ENCODE results near the gene DGKI. TPM values are rescaled to one million over a fixed set of nuclear protein-coding genes. Genes with fewer than 3 reads are reported as not detected.
"Not testable (repeated sequence)": the region's sequence is repeated elsewhere in the genome, so short reads cannot be mapped to it uniquely, and the experiment has no call there.

The DGKI gene
- total and polyA plus RNA-seq, 7 donors: under 0.01 to 0.56 (median 0.44) TPM; not detected in 2

DNA sequence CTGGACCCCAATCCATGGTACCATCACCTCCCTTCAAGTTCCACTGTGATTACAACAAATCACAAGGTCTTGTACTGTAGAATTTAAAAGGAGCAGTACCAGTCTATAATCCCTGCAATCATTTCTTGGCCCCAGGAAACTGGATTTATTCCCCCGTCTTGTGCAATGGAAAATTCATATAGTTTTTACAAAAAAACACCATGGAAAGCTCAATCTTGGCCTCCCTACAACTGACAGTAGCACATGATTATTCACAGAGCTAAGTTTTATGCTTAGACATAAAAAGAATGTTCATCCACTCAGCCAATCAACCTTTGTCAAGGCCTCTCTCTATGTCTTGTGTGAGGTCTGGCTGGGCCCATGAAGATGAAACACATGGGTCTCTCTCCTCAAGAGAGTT is 10.2 kb downstream of the DGKI start:
- WGBS, 3 donors: 33 to 88% (median 84%) methylated on average over 1 of the region's 1 CpG
- no peak overlapping the region for H3K4me3 ChIP-seq
- H3K4me1 ChIP-seq: no peaks in the 10 kb centered on the region
- TF ChIP-seq, protein P1, sequence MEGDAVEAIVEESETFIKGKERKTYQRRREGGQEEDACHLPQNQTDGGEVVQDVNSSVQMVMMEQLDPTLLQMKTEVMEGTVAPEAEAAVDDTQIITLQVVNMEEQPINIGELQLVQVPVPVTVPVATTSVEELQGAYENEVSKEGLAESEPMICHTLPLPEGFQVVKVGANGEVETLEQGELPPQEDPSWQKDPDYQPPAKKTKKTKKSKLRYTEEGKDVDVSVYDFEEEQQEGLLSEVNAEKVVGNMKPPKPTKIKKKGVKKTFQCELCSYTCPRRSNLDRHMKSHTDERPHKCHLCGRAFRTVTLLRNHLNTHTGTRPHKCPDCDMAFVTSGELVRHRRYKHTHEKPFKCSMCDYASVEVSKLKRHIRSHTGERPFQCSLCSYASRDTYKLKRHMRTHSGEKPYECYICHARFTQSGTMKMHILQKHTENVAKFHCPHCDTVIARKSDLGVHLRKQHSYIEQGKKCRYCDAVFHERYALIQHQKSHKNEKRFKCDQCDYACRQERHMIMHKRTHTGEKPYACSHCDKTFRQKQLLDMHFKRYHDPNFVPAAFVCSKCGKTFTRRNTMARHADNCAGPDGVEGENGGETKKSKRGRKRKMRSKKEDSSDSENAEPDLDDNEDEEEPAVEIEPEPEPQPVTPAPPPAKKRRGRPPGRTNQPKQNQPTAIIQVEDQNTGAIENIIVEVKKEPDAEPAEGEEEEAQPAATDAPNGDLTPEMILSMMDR (IDR thresholded peaks at IDR 0.05): no peak
- no peak for DNase-seq
- H3K27ac ChIP-seq: no peak overlapping the region
- H3K36me3 ChIP-seq (ENCODE audit: insufficient read depth in 1 of 2, low read depth in 1 of 2): no peaks in the 10 kb centered on the region
- no peak for ATAC-seq
- H3K9me3 ChIP-seq: no peaks in the 10 kb centered on the region
- H3K27me3 ChIP-seq (ENCODE audit: insufficient read depth in 3 of 3, low read length in 2 of 3): peaks cover 0 to 4% (median 0%) of the 10 kb centered on the region in 3 donors
- intact Hi-C loops (cut with DNase I): no loop called here

DNA sequence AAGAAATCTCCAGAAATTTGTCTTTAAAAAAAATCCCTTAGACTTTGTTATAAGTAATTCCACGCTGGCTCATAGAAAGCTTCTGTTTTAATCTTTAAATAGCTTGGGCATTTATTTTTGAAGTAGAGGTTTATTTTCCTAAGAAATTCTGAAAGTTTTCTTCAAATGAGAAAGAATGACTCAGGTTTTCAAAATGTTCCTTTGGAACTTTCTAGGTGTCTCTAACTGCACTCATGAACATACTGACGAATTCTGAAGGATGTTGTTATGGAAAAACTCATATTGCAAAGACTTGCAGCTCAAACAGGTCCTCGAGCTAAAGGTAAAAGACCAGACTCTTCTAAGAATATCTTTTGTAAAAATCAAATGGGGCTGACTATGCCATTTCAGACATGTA is 10.7 kb downstream of the DGKI start:
- TF ChIP-seq, protein P1 (IDR thresholded peaks at IDR 0.05): no peak
- WGBS, 3 donors: 88 to 90% (median 89%) methylated on average over 3 of the region's 3 CpGs
- no peaks in the 10 kb centered on the region for H3K4me1 ChIP-seq
- intact Hi-C loops (cut with DNase I): no loop called here
- H3K27ac ChIP-seq: no peak overlapping the region
- no peak for ATAC-seq
- no peak overlapping the region for H3K4me3 ChIP-seq
- H3K9me3 ChIP-seq: no peaks in the 10 kb centered on the region
- peaks cover 0 to 4% (median 0%) of the 10 kb centered on the region in 3 donors for H3K27me3 ChIP-seq (ENCODE audit: insufficient read depth in 3 of 3, low read length in 2 of 3)
- H3K36me3 ChIP-seq (ENCODE audit: insufficient read depth in 1 of 2, low read depth in 1 of 2): no peaks in the 10 kb centered on the region
- no peak for DNase-seq

DNA sequence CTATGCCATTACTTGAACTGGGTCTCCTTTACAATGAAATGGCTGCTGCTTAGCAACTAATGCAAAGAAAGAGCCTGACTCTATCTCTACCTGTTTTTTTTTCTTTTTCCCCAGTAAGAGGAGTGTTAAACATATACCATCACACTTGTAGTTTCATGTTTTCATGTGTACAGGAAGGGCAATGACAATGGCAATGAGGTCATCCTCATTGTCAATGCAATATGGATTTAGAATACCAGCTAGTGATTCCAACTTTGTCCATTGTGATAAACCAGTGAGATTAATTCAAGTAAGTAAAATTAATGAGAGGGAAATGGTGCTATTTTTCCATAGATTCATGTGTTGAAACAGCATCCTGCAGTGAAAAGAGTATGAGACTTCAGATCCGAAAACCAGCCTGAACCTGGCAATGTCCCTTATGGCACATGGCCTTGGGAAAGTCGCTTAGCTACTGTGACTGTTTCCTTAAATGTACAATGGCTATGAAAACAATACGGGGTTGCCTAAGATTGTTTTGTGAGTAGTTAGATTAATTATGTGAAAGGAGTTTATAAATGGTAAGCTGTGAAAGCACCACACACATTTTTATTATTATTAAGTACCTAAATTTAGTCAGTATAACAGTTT is 11.2 kb downstream of the DGKI start:
- ATAC-seq (no peak), DNase-seq (no peak)
- H3K9me3 ChIP-seq: no peaks in the 10 kb centered on the region
- H3K4me1 ChIP-seq: no peaks in the 10 kb centered on the region
- H3K36me3 ChIP-seq (ENCODE audit: insufficient read depth in 1 of 2, low read depth in 1 of 2): no peaks in the 10 kb centered on the region
- intact Hi-C loops (cut with DNase I): no loop called here
- TF ChIP-seq, protein P1 (IDR thresholded peaks at IDR 0.05): no peak
- no peak overlapping the region for H3K27ac ChIP-seq
- peaks cover 0 to 4% (median 0%) of the 10 kb centered on the region in 3 donors for H3K27me3 ChIP-seq (ENCODE audit: insufficient read depth in 3 of 3, low read length in 2 of 3)
- 68 to 73% (median 72%) methylated on average over 3 of the region's 3 CpGs for WGBS, 3 donors
- H3K4me3 ChIP-seq: no peak overlapping the region

DNA sequence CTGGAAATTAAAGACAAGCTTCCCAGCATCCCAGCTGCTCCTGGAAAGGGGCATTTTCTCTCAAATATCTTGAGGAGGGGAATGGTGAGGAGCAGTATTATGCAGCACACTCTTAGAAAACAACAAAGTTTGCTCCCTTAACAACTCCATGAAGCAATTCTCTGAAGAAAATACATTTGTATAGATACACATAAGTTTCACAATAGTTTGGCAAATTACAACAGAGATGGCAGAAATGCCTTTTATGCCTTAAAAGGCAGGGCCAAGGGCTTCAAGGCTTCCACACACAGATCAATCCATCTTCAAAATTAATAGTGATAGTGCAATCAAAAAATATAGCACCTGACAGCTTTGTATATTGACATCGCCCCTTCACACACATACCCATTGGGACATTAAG is 12.2 kb downstream of the DGKI start:
- Histone ChIP-seq H3K27me3 (ENCODE audit: insufficient read depth in 3 of 3, low read length in 2 of 3) (peaks cover 0 to 4% (median 0%) of the 10 kb centered on the region in 3 donors), H3K4me3 (no peak overlapping the region), H3K36me3 (ENCODE audit: insufficient read depth in 1 of 2, low read depth in 1 of 2) (no peaks in the 10 kb centered on the region), H3K4me1 (no peaks in the 10 kb centered on the region), H3K9me3 (no peaks in the 10 kb centered on the region), H3K27ac (no peak overlapping the region)
- 94 to 100% (median 96%) methylated on average over 1 of the region's 1 CpG for WGBS, 3 donors
- DNase-seq (no peak), ATAC-seq (no peak)
- TF ChIP-seq, protein P1 (IDR thresholded peaks at IDR 0.05): no peak
- intact Hi-C loops (cut with DNase I): no loop called here

DNA sequence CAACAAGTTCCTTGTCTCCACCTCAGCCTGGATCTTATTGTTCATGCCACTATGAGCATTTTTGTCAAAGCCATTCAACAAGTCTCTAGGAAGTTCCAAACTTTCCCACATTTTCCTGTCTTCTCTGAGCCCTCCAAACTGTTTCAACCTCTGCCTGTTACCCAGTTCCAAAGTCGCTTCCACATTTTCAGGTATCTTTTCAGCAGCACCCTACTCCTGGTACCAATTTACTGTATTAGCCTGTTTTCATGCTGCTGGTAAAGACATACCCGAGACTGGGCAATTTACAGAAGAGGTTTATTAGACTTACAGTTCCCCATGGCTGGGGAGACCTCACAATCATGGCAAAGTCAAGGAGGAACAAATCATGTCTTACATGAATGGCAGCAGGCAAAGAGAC is 13.8 kb downstream of the DGKI start:
- 88 to 97% (median 89%) methylated on average over 2 of the region's 2 CpGs for WGBS, 3 donors
- H3K4me1 ChIP-seq; H3K36me3 ChIP-seq (ENCODE audit: insufficient read depth in 1 of 2, low read depth in 1 of 2); ATAC-seq; H3K9me3 ChIP-seq; intact Hi-C loops (cut with DNase I); H3K4me3 ChIP-seq; H3K27me3 ChIP-seq (ENCODE audit: insufficient read depth in 3 of 3, low read length in 2 of 3); H3K27ac ChIP-seq; DNase-seq: not testable (repeated sequence)
